SK-N-DZ (cell line): Measurements from ENCODE around the gene RXRB. TPM values are rescaled to one million over a fixed set of nuclear protein-coding genes. Genes with fewer than 3 reads are reported as not detected.
"Not testable (repeated sequence)": the region's sequence is repeated elsewhere in the genome, so short reads cannot be mapped to it uniquely, and the experiment has no call there.

Experiments
- DNase-seq: peaks from one replicate; pipeline ENCODE4 v3.0.0-alpha.2; 2015; ENCODE audit warnings: low spot score
- polyA plus RNA-seq, 2 experiments: library from polyadenylated mRNA; depleted of rRNA; stranded (reverse); fragments of >200 nt; gene quantifications; 2 replicates each; pipeline ENCODE4 v1.2.3, GENCODE V29; 2014

RXRB gene
- polyA plus RNA-seq (2014; cell fraction: cytosol; rRNA removed) = 21.4 and 25.8 TPM in 2 replicates
- polyA plus RNA-seq (2014; cell fraction: nucleus; rRNA removed) = 80.1 and 95.9 TPM in 2 replicates

GRCh38 chr6:33200219-33201146, at the start of gene RXRB, which contains the start of gene SLC39A7:
Gene RXRB (minus strand): TSS chr6:33200665. CDS start chr6:33200476, 189 bp downstream.
Gene SLC39A7 (plus strand): TSS chr6:33200867. CDS start chr6:33201246, 379 bp downstream.
- DNase-seq = peak; percentile 99

- DNase-seq = peak; percentile 87
Observed at GRCh38 chr6:33249732-33250630, 49.5 kb upstream of the RXRB start.

- DNase-seq = peak; percentile 99
Observed at GRCh38 chr6:33248932-33249731, 48.7 kb upstream of the RXRB start.

GRCh38 chr6:33248643-33248931, 48.1 kb upstream of the RXRB start:
- DNase-seq = no peak

- DNase-seq = peak; percentile 85
Observed at GRCh38 chr6:33247977-33248642, 47.6 kb upstream of the RXRB start.

- no peak for DNase-seq
Observed at GRCh38 chr6:33243476-33243875, 43.0 kb upstream of the RXRB start.

GRCh38 chr6:33241968-33242367, 41.5 kb upstream of the RXRB start:
- no peak for DNase-seq

- DNase-seq = no peak
Observed at GRCh38 chr6:33237741-33238140, 37.3 kb upstream of the RXRB start.

GRCh38 chr6:33236852-33237251, 36.4 kb upstream of the RXRB start:
- DNase-seq = no peak

- DNase-seq = no peak
Observed at GRCh38 chr6:33236328-33236727, 35.9 kb upstream of the RXRB start.

- DNase-seq = no peak
Observed at GRCh38 chr6:33235221-33235634, 34.8 kb upstream of the RXRB start.

GRCh38 chr6:33226503-33227120, 26.1 kb upstream of the RXRB start:
- DNase-seq = not testable (repeated sequence)

- no peak for DNase-seq
Observed at GRCh38 chr6:33217681-33218080, 17.2 kb upstream of the RXRB start.

GRCh38 chr6:33217246-33217645, 16.8 kb upstream of the RXRB start:
- no peak for DNase-seq

- no peak for DNase-seq
Observed at GRCh38 chr6:33216117-33216649, 15.7 kb upstream of the RXRB start.

- DNase-seq = no peak
Observed at GRCh38 chr6:33215271-33216116, 15.0 kb upstream of the RXRB start.

- DNase-seq = no peak
Observed at GRCh38 chr6:33213989-33214335, 13.5 kb upstream of the RXRB start.

- DNase-seq = no peak
Observed at GRCh38 chr6:33213166-33213988, 12.9 kb upstream of the RXRB start.
